AG10803 (cell line): ENCODE data around the gene NFXL1.

Experiments used
- DNase-seq: peaks from one replicate; pipeline ENCODE4 v3.0.0; 2010; ENCODE audit warnings: low read depth
- H3K4me3 ChIP-seq: 2 replicates; pipeline ENCODE4 v1.5.1; 2011; ENCODE audit warnings: mild to moderate bottlenecking, low read length, control low read depth
- CTCF ChIP-seq: conservative IDR thresholded peaks from 2 replicates; pipeline ENCODE4 v1.5.1; 2011; ENCODE audit warnings: mild to moderate bottlenecking, low read length, control low read depth, inconsistent platforms

Gene NFXL1

GRCh38 chr4:47819178-47819577 lies 95.2 kb downstream of the NFXL1 start:
- no peak for DNase-seq
- no peak for TF ChIP-seq CTCF
- no peak overlapping the region for H3K4me3 ChIP-seq

GRCh38 chr4:47817275-47817674 lies 97.1 kb downstream of the NFXL1 start:
- H3K4me3 ChIP-seq: no peak overlapping the region
- TF ChIP-seq CTCF: no peak
- DNase-seq: no peak

GRCh38 chr4:47816748-47817147 lies 97.6 kb downstream of the NFXL1 start:
- DNase-seq: no peak
- no peak for TF ChIP-seq CTCF

GRCh38 chr4:47814618-47815295 lies 99.6 kb downstream of the NFXL1 start:
- TF ChIP-seq CTCF: no peak
- 0 out of 2 replicates have a peak overlapping the region, but pooled peaks have one; percentile 1 for H3K4me3 ChIP-seq
- DNase-seq: peak; percentile 33

More at GRCh38 chr4:47816748-47817147, 97.6 kb downstream of the NFXL1 start:
- no peak overlapping the region for H3K4me3 ChIP-seq

- no peak for TF ChIP-seq CTCF
These were observed 104.7 kb downstream of the NFXL1 start for GRCh38 chr4:47809654-47810203.

GRCh38 chr4:47804598-47804997 lies 109.8 kb downstream of the NFXL1 start:
- DNase-seq: no peak
- H3K4me3 ChIP-seq: no peak overlapping the region
- TF ChIP-seq CTCF: no peak

More at GRCh38 chr4:47809654-47810203, 104.7 kb downstream of the NFXL1 start:
- DNase-seq: no peak
- H3K4me3 ChIP-seq: no peak overlapping the region

GRCh38 chr4:47801481-47802002 lies 112.8 kb downstream of the NFXL1 start:
- DNase-seq: no peak
- no peak for TF ChIP-seq CTCF
- no peak overlapping the region for H3K4me3 ChIP-seq
